HG02623 (cell line): ENCODE measurements around the gene TXNRD2.

Experiments used
- ATAC-seq: cut with Tn5 transposase; IDR thresholded peaks from one replicate; pipeline ENCODE4 v1.9.1; 2021; ENCODE audit warnings: moderate library complexity; ENCODE audit not compliant: unreplicated experiment

The TXNRD2 gene

GRCh38 chr22:19877626-19878339, 63.8 kb downstream of the TXNRD2 start:
- no peak for ATAC-seq

- no peak for ATAC-seq
These were observed 64.5 kb downstream of the TXNRD2 start for GRCh38 chr22:19876941-19877625.

- no peak for ATAC-seq
These were observed 65.2 kb downstream of the TXNRD2 start for GRCh38 chr22:19876314-19876940.

GRCh38 chr22:19875531-19876313, 65.9 kb downstream of the TXNRD2 start:
- no peak for ATAC-seq

GRCh38 chr22:19875061-19875530, 66.5 kb downstream of the TXNRD2 start:
- ATAC-seq = no peak

- ATAC-seq = no peak
These were observed 67.1 kb downstream of the TXNRD2 start for GRCh38 chr22:19874307-19875060.

GRCh38 chr22:19873960-19874306, 67.7 kb downstream of the TXNRD2 start:
- ATAC-seq = no peak

- no peak for ATAC-seq
These were observed 68.3 kb downstream of the TXNRD2 start for GRCh38 chr22:19873138-19873959.

- no peak for ATAC-seq
These were observed 68.9 kb downstream of the TXNRD2 start for GRCh38 chr22:19872779-19873137.

GRCh38 chr22:19871845-19872778, 69.5 kb downstream of the TXNRD2 start:
- no peak for ATAC-seq

GRCh38 chr22:19871023-19871844, 70.4 kb downstream of the TXNRD2 start:
- no peak for ATAC-seq

GRCh38 chr22:19870153-19871022, 71.2 kb downstream of the TXNRD2 start:
- ATAC-seq = no peak

GRCh38 chr22:19869497-19870152, 72.0 kb downstream of the TXNRD2 start:
- no peak for ATAC-seq

- no peak for ATAC-seq
These were observed 72.7 kb downstream of the TXNRD2 start for GRCh38 chr22:19868773-19869471.

- no peak for ATAC-seq
These were observed 73.3 kb downstream of the TXNRD2 start for GRCh38 chr22:19868333-19868732.

GRCh38 chr22:19867617-19868016, 74.0 kb downstream of the TXNRD2 start:
- no peak for ATAC-seq
